COLO668 (cell line): Measurements from ENCODE around the gene SEMA5B.

ENCODE experiments used
- DNase-seq: peaks from one replicate; lab custom pipeline; 2025; ENCODE audit not compliant: unreplicated experiment; lab: John Stamatoyannopoulos, UW

The SEMA5B gene

DNA sequence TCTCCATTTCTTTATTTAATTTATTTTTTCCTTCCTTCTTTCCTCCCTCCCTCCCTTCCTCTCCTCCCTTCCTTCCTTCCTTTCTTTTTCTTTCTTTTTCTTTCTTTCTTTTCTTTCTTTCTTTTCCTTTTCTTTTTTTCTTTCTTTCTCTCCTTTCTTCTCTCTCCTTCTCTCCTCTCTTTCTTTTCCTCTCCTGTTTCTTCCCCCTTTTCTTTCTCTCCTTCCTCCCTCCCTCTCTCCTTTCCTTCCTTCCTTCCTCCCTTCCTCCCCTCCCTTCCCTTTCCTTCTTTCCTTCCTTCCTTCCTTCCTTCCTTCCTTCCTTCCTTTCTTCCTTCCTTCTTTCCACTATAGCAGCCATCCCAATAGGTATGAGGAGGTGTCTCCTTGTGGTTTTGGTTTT lies 32.5 kb upstream of the SEMA5B start:
- no peak for DNase-seq

DNA sequence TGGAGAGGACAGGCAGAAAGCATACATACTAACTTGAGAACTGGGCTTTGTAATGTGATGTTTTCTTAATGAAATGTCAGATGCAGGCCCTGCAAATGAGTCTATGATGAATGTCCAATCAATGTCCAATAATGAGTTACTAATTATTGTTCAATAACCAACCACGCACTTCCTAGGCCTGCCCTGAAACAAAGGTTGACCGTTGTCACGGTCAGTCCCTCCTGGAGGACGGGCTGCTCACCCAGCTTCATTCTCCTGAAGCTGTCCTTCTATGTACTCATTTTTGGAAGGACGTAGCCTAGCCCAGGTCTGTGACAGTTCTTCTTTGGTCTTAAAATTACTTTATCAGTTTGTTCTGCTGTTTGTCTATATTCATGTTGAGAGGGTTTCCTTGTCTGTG lies 30.9 kb upstream of the SEMA5B start:
- DNase-seq = no peak

DNA sequence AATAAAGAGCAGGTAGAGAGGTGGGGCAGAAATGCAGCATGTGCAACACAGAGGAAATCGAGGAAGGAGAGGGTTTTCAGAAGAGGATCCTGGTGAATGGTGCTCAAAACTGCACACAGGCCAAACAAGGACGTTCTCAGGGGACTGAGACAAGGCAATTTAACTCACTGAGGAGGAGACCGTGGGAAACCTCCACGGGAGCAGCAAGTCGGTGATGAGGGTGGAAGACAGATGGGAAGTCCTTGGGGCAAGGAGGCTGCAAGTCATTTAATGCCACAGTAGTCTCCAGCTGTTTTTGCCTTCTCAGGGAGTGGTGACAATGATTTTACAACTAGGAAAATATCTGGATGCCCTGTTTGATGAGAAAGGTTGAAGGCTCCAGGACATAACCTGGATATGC lies 27.8 kb upstream of the SEMA5B start:
- no peak for DNase-seq

DNA sequence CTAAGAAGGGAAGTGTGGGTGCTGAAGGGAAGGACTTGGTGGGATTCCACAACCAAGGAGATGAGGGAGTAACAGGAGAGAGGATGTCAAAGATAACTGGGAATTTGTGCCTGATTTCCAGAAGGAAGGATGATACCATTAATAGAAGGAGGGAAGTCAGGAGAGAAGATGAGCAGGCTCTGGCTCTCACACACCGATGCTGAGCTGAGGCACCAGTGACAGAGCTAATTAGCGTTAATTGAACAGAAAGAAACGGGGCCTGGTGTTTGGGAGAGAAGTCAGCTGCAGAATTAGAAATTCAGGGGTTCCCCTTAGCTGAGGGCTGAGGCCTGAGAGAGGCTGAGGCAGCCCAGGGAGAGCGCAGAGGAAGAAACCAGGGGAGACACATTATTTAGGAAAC lies 27.4 kb upstream of the SEMA5B start:
- DNase-seq = no peak

DNA sequence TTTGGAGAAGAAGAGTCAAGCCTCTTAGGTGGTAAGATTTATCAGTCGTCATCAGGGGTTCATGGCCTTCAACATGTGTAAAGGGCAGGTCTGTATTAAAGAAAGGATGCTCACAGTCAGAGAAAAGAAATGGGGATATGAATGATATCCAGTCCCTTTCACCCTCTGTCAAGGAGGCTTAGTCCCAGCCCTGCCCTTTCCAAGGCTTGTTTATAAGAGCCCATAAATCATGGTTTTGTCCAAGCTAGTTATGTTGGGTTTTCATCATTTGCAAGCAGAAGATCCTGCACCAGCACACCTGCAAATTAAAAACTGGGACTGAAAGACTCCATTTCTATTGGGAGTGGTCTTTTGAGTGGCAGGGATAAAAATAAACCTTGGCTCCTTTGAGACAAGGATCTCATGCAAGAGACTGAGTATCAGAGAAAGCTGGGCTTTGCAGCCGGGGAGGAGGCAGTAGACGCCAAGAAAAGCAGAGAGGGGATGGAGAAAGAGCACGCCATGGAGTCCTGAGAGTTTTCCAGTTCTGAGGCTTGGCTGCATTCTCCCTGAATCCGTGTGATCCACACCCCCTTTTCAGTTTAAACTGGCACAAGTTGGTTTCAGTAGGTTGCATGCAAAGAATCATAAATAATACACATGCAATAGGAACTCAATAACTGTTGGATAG lies 26.7 kb upstream of the SEMA5B start:
- no peak for DNase-seq

DNA sequence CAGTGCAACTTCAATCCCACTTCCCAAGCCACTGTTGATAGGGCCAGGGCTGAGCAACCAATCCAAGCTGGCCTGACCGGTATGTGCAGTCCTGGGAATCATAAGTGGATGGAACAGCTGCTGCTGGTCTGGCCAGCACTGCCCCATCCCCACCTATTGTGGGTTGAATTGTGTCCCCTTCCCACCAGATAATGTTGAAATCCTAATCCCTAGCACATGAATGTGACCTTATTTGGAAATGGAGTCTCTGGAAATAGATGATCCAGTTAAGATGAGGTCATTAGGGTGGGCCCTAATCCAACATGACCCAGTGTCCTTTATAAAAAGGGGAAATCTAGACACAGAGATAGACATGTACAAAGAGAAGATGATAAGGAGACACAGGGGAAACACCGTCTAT lies 25.5 kb upstream of the SEMA5B start:
- DNase-seq = no peak

DNA sequence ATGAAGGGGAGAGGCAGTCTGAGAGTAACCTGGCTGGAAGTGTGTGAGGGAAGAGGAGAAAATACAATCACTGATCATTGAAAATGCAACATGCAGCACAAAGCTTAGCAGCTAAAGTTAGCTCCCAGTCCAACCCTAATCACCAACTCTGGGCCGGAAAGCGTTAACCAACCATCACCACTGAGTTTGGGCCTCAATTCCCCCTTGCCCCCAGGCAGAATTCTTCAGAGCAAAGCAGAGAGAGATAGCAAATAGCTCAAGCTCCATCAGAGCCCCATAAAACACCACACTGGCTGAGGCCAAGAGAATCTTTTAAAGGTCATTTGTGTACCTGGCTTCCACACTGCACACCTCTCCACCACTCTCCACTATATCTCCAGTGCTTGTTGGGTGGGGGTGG lies 23.1 kb upstream of the SEMA5B start:
- DNase-seq = no peak

DNA sequence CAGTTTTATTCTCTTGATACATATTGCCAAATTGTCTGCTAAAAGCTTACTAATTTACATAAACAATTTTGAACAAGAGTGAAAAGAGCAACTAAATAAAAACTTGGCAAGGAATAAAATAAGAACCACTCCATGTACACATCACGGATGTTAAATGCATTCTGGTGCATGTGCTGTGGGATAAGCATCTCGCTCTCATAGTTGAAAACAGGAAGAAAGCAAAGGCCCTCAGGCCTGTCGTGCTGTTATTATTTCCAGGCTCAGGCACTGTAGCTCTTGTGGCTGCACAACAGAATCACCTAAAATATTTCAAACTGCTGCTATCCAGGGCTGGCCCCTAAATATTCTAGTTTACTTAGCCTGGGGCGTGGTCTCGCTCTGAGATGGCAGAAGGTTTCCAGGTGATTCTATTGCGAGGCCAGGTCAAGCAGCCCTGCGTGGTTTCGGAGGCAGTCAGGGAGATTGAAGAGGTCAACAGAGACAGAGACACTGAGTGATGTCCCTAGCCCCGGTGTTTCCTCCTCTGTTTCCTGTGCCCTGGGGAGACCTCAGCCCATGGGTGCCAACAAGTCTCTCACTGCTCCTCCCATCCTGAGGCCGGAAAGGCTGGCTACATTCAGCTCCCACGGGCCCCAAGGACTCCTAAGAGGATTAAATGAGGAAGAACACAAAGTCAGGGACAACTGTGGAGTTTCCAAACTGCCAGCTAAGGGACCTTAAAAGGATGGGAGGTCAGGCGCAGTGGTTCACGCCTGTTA lies 21.1 kb upstream of the SEMA5B start:
- DNase-seq = no peak

DNA sequence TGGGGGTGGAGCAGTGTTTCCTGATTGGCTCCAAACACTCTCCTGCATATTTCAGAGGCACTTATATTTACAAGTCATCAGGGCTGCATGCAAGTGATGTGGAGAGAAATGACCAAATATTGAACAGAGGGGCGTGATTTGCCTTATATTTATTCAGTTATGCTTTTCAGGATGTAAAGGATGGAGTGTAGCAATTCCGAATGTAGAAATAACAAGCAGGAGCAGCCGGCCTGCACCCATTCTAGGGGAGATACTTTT lies 19.4 kb upstream of the SEMA5B start:
- DNase-seq = no peak

DNA sequence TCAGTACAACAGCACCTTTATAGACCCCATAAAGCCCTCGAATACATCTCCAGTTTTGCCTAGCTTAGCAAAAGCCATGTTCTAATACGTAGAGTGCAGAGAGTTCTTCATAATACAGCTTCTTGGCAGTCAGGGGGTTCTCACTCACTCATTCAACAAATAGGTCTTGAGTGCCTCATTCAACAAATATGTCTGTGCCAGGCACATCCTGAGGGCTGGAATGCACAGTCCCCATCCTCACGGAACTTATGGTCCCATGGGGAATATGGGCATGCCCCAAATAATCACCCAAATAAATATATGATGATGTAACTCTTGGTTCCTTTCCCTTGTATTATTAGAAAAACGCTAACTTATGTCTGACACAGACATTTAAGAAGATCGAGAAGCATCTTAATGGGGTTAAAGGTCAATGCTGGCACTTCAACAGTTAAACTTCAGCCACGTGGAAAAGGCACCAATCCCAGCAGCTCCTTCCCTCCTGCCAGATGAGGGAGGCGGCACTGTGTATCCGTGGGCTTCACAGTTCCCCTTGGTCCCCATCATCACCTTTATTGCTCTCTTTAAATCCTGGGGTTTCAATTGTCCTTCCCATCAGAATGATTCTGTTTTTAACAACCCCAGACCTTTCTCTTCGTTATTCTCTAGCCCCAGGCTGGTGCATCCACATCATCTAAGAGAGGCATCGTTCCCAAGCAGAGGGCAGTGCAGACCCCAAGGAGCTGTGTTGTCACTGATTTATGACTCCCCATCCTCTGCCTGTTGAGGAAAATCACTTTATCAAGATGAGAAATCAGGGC lies 18.9 kb upstream of the SEMA5B start:
- DNase-seq = no peak

DNA sequence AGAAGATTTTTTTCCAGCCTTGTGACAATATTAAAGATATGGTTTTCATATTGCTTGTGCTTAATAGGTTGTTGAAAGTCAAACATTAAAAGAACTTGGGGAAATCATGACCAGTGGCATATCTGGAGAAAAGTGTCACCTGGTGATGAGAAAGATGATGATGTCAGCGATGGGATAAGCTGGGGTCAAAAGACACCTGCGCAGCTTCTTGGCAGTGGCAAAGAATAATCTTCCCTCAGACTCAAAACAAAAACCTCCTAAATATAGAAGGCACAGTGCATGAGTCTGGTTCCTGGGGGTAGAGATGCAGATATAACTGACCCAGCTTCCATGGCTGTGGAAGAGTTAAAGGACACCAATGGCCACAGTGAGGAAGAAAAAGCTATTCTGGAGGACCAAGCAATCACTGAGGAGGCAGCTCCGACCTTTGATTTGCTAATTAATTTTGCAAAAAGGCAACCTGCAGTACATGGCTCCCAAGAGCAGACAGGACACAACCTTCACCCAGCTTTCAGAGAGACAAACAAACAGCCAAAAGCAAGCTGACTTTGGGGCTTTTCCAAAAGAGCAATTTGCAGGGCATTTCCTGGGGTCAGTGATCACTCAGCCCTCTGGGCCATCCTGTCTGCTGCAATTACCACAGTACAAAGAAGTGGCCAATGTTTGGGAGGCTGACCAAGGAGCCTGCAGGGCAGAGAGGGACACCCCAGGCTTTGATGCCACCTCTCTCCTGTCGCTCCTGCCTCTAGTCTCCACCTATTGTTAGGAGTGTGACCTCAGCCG lies 17.6 kb upstream of the SEMA5B start:
- DNase-seq = no peak

DNA sequence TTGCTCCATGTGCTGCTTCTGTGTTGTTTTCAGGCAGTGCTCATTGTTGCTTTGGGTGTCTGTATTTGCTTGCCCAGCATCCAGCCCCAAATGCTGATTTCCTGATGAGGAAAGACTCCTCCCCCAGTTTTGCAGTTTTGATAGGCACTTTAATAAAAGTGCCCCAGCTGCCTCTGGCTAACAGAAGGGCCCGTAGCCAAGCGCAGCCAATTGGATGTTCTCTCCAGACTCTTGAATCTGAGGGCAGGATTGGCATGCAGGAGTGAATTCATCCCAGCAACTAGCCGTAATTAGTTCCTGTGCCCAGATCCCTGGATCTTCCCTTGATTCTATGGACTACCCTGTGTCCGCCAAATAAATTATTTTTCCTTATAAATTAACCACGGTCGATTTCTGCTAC lies 14.8 kb upstream of the SEMA5B start:
- no peak for DNase-seq

DNA sequence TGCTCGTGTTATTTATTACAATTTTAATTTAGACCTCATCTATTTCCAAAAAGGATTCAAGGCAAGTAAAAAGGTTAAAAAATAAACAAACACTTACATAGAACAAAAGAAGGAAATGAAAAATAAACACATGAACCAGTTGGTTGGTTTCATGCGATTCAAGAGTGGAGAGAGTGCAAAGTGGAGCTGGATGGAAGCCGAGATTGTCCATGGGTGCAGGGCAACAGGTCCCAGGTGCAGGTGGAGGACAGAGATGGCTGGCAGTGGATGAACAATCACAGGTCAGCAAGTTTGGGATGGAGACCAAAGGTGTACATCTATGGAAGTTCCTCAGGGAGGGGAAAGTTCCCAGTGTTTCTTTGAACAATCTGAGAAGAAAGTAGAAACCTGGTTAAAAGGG lies 11.6 kb upstream of the SEMA5B start:
- DNase-seq = no peak

DNA sequence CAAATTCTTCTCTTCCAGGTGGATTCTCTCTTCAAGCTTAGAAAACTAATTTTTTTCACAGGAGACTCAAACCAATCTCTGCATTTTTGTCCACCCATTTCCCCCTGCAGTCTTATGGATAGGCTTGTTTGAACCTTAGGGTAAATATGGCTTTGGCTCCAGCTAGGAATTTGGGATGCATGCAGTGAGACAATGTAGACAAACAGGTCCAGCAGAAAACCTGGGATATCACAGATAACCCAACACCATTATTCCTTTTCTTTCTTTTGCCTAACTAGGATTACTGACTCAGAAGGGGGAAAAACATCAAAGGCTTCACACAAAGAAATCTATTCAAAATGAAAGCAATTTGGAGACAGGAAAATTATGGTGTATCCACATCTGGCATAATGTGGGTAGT lies 11.2 kb upstream of the SEMA5B start:
- no peak for DNase-seq

DNA sequence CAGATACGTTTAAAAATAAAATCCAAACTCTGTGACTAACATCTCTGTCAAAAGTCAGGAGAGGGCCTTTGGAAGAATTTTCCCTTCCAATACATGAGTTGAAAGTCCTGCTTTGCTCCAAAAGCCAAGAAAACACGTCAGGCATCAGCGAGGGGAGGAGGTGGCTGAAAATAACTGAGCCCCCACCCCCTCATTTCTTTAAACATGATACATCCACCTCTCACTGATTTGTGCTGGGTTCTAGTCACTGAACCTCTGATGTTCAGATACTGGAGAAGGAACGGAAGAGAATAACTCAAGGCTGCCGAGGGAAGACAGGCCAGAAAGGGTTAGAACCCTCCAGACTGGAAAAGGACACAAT lies 9.4 kb upstream of the SEMA5B start:
- no peak for DNase-seq

DNA sequence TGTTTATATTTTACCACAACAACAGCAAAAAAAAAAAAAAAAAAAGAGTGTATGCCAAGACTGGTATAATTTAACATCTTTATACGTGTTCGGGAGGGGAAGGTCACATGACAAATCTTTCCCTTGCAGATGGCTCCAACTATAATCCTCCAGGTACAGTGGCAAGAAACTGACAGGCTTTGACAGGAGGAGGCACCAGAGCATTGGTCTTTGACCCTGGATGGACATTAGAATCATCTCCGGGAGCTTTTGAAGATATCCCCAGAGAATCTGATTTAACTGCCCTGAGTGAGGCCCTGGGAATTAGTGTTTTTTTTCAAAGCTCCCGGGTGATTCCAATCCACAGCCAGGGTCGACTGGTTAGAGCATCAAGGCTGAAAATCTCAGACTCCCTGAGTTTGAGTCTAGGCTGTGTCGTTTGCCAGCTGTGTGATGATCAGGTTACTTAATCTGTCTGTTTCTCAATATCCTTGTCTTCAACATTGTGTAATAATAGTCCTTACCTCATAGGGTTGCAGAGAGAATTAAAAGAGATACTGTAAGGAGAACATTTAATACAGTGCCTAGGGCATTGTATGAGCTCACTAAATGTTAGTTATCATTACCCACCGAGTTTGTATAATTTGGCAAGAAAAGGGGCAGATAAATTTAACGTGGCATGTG lies 8.9 kb upstream of the SEMA5B start:
- DNase-seq = no peak

DNA sequence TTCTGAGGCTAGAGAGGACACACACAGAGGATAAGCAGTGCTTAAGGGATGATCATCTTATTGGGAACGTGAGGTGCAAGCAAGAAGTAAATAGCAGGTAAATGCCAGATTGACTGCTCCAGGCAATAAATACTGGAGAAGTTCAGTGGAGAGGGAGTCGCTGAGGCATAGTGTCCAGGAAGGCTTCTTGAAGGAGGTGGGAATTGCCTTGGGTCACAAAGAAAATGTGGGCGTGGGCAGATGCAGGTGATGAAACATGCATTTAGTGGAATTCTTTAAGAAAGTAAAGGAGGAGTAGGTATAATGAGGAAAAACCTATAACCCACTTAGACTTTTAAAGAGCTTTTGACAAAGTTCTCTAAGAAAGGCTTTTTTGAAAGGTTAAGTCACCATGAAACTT lies 7.4 kb upstream of the SEMA5B start:
- DNase-seq = no peak

DNA sequence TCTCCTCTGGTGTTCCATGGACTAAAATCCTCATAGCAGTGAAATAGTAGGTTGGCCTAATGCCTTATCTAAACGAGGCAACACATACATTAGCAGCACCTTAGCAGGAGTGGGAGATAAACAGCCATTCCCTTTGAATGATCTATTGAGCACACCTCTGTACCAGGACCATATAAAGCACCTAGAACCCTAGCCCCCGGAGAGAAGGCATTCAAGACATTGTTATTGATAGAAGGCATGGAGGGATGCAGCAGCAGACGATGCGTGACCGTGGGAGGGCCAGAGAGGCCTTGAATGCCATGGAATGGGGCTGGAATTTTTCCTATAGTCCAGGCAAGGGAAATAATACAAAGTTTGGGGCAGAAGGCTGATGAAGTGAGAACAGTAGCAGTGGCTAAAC lies 6.6 kb upstream of the SEMA5B start:
- DNase-seq = no peak

DNA sequence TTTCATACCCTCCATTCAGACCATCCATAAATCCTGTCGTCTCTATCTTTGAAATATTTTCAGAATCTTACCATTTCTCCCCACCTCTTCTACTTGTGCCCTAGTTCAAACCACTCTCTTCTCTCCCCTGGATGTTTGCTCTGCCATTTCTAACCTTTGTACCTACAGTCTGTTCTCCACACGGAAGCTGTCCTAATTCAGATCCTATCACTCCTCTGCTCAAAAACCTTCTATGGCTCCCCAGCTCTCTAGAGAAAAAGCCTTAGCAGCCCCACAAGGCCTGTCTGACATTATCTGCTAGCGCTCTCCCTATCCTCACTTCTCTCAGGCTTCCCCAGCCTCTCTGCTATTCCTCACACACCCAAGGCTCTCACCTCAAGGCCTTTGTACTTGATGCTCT lies 4.5 kb upstream of the SEMA5B start:
- no peak for DNase-seq

DNA sequence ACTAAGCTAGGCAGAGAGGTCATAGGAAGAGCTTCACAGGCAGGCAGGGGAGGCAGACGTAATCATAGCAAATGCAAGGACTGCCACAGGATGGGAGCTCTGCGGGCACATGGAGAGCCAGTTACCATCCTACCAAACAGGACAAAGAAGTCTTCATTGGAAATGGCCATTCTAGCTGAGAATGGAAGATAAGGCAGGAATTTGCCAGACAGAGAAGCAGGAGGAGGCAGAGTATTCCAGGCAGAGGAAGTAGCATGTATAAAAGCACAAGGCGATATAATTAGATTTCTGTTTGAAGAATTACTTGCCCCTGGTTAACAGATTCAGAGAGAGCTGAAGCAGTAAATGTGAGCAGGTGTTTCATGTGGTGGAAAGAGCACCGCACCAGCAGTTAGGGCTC lies 3.5 kb upstream of the SEMA5B start:
- no peak for DNase-seq

DNA sequence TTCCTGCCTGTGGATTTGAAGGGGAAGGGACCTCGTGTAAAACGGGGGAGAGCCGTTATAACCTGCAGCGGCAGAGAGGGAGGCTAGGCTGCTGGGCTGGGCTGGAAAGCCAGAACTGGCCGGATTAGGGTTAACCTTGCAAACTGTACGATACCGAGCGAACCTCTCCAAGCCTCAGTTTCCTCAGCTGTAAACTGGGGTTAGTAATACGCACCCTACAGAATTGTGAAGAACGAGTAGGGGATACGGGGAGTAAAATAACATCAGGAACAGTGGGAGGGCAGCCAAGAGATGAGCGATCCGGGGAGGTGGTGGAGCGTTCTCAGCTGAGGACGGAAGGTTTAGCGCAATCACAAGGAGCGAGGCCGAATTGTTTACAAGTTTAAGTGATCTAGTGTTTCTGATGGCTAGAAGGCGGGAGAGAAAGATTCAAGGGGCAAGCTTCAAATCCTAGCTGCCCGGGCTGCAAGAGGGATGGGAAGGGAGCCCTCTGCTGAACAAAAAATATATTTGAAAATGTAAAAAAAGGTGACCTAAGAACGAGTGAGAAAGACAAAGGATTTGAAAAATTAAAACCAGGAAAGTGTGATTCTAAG lies 768 bp upstream of the SEMA5B start:
- DNase-seq = no peak
